Endodermal cell (in vitro differentiated cells): ENCODE data around the gene PAQR8. TPM values are rescaled to one million over a fixed set of nuclear protein-coding genes. Genes with fewer than 3 reads are reported as not detected.

Experiments used
- DNase-seq: peaks from one replicate; pipeline ENCODE4 v3.0.0-alpha.2; 2017
- H3K27ac ChIP-seq: 2 replicates; pipeline ENCODE4 v1.5.1; 2013; ENCODE audit warnings: mild to moderate bottlenecking, low read depth, low read length, moderate library complexity
- H3K27me3 ChIP-seq: 2 replicates; pipeline ENCODE4 v1.6.1; 2013; ENCODE audit warnings: mild to moderate bottlenecking, low read length, moderate library complexity; ENCODE audit not compliant: insufficient read depth, control insufficient read depth, poor library complexity, severe bottlenecking
- H3K36me3 ChIP-seq: 2 replicates; pipeline ENCODE4 v1.7.0; 2013; ENCODE audit warnings: mild to moderate bottlenecking, low read length, moderate library complexity; ENCODE audit not compliant: control insufficient read depth, insufficient read depth
- H3K4me1 ChIP-seq: one replicate; pipeline ENCODE4 v1.7.0; 2013; ENCODE audit warnings: low read length; ENCODE audit not compliant: control insufficient read depth, insufficient read depth
- H3K4me3 ChIP-seq: 2 replicates; pipeline ENCODE4 v1.5.1; 2013; ENCODE audit warnings: mild to moderate bottlenecking, low read length, moderate library complexity
- H3K9ac ChIP-seq: 2 replicates; pipeline ENCODE4 v1.6.1; 2013; ENCODE audit warnings: mild to moderate bottlenecking, low read length, moderate library complexity; ENCODE audit not compliant: poor library complexity, severe bottlenecking; ENCODE audit errors: extremely low read depth
- H3K9me3 ChIP-seq: 2 replicates; pipeline ENCODE4 v1.6.1; 2013; ENCODE audit warnings: mild to moderate bottlenecking, low read length, moderate library complexity; ENCODE audit not compliant: control insufficient read depth
- H3K27ac Mint-ChIP-seq: 2 replicates; pipeline ENCODE4 v1.8.0; 2020; ENCODE audit warnings: mixed read lengths
- H3K27me3 Mint-ChIP-seq: 2 replicates; pipeline ENCODE4 v1.8.0; 2021; ENCODE audit warnings: mild to moderate bottlenecking, mixed read lengths; ENCODE audit not compliant: insufficient read depth
- H3K36me3 Mint-ChIP-seq: 2 replicates; pipeline ENCODE4 v1.8.0; 2020; ENCODE audit warnings: low read depth, mixed read lengths
- H3K4me1 Mint-ChIP-seq: 2 replicates; pipeline ENCODE4 v1.8.0; 2020; ENCODE audit warnings: mixed read lengths
- H3K4me3 Mint-ChIP-seq: 2 replicates; pipeline ENCODE4 v1.8.0; 2020; ENCODE audit warnings: mild to moderate bottlenecking, moderate library complexity, mixed read lengths
- H3K9me3 Mint-ChIP-seq: 2 replicates; pipeline ENCODE4 v1.8.0; 2020; ENCODE audit warnings: mild to moderate bottlenecking, mixed read lengths
- CTCF ChIP-seq: fragments of 200-600 bp; sonication (generic); conservative IDR thresholded peaks from 2 replicates; pipeline ENCODE4 v1.5.0; 2021; ENCODE audit warnings: antibody characterized with exemption, mild to moderate bottlenecking
- WGBS, 2 experiments: methylation state at CpG; one replicate each; pipeline versions ENCODE4 v1.1.5 to v1.1.7; 2013; ENCODE audit warnings: missing lambda C conversion rate in 2 of 2, mixed read lengths in 1 of 2; ENCODE audit not compliant: insufficient coverage in 1 of 2, insufficient read length in 1 of 2; 5-methylcytosine and 5-hydroxymethylcytosine counted together
- total RNA-seq, 2 donors: library from RNA; stranded (reverse); fragmentation: NEBNext Ultra II Directional in 1 of 2; extraction: Animal tissue kit (Norgen Biotek cat#: 25700) in 1 of 2; gene quantifications; 2 replicates in 1 of 2; 3 replicates in 1 of 2; pipeline ENCODE4 v1.2.1, GENCODE V29; 2021

PAQR8 gene
- total RNA-seq, 2 donors from 2014 or later = 5.9 to 6.7 TPM

- 93 to 100% methylated on average over 2 to 3 of the region's 3 CpGs for WGBS, 2 experiments
- Histone ChIP-seq H3K27me3 (no peaks in the 10 kb centered on the region), H3K9ac (no peak overlapping the region), H3K4me1 (no peaks in the 10 kb centered on the region), H3K4me3 (no peak overlapping the region), H3K9me3 (no peaks in the 10 kb centered on the region), H3K27ac (no peak overlapping the region), H3K36me3 (no peaks in the 10 kb centered on the region)
- Mint-ChIP-seq H3K4me3 (no peak overlapping the region), H3K4me1 (no peaks in the 10 kb centered on the region), H3K27ac (no peak overlapping the region), H3K9me3 (peaks cover 5% of the 10 kb centered on the region), H3K36me3 (peaks cover 9% of the 10 kb centered on the region), H3K27me3 (no peaks in the 10 kb centered on the region)
- no peak for DNase-seq
- no peak for TF ChIP-seq CTCF
Observed at GRCh38 chr6:52376763-52377162, 14.8 kb downstream of the PAQR8 start.

- Mint-ChIP-seq H3K36me3 (peaks cover 9% of the 10 kb centered on the region), H3K4me1 (no peaks in the 10 kb centered on the region), H3K27me3 (no peaks in the 10 kb centered on the region), H3K9me3 (peaks cover 5% of the 10 kb centered on the region), H3K27ac (no peak overlapping the region), H3K4me3 (no peak overlapping the region)
- Histone ChIP-seq H3K36me3 (no peaks in the 10 kb centered on the region), H3K9ac (no peak overlapping the region), H3K27ac (no peak overlapping the region), H3K4me3 (no peak overlapping the region), H3K27me3 (no peaks in the 10 kb centered on the region), H3K9me3 (no peaks in the 10 kb centered on the region), H3K4me1 (no peaks in the 10 kb centered on the region)
- DNase-seq = no peak
- TF ChIP-seq CTCF = no peak
- WGBS, 2 experiments = 88 to 94% methylated on average over 2 to 3 of the region's 3 CpGs
Observed at GRCh38 chr6:52377538-52378221, 15.7 kb downstream of the PAQR8 start.

GRCh38 chr6:52381249-52381648 lies 19.3 kb downstream of the PAQR8 start:
- Mint-ChIP-seq H3K9me3 (peaks cover 3% of the 10 kb centered on the region), H3K27ac (no peak overlapping the region), H3K4me3 (no peak overlapping the region), H3K4me1 (no peaks in the 10 kb centered on the region), H3K27me3 (no peaks in the 10 kb centered on the region), H3K36me3 (peaks cover 3% of the 10 kb centered on the region)
- Histone ChIP-seq H3K4me3 (no peak overlapping the region), H3K9ac (no peak overlapping the region), H3K4me1 (no peaks in the 10 kb centered on the region), H3K9me3 (no peaks in the 10 kb centered on the region), H3K36me3 (no peaks in the 10 kb centered on the region), H3K27ac (no peak overlapping the region), H3K27me3 (no peaks in the 10 kb centered on the region)
- DNase-seq = no peak
- no peak for TF ChIP-seq CTCF
- WGBS, 2 experiments = 90% methylated on average over 2 to 4 of the region's 4 CpGs
